ENCODE data around the gene NHS.
A peak's percentile ranks its signal among the peaks of the same experiment; 100 is the strongest.
"Not testable (repeated sequence)": the region's sequence is repeated elsewhere in the genome, so short reads cannot be mapped to it uniquely, and the experiment has no call there.

The NHS gene

GRCh38 chrX:17405225-17405969, 30.4 kb downstream of the NHS start:
- no peak for DNase-seq (ENCODE audit: low read depth)

- no peak for DNase-seq (ENCODE audit: low read depth)
Measured at GRCh38 chrX:17409566-17410290, 34.7 kb downstream of the NHS start.

DNA sequence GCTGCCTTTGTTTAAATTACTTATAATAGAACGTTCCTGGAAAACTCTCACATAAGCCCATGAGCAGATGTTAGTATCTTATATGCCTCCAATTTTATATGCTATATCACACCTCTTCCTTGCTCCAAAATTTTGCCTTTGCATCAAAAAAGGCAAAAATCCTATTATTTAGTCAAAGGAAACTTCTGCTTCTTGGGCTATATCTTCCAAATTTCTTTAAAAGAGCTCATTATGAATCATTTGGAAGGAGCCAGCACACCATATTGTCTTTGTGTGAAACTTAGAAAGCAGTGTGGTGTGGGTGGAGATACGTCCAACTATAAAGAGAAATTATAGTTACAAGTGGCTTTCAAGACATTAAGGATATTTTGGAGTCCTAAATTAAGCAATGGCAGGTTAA, 35.7 kb downstream of the NHS start:
- no peak for DNase-seq (ENCODE audit: low read depth)

DNA sequence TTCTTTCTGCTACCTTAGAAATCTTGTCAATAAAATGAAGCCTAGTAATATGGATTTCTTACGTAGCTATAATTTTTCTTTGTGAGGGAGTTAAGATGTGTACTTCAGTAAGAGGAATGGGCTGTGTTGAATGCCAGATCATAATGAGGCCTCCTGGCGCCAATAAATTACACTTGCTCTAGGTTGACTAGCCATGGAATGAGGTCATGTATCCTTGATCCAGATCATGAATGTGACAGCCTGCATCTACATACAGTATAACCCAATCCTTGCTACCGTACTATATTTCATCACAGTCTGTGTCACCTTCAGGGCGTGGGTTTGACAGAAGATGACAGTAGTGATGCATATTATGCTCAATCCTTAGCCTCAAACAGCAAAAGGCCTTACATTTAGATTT, 36.2 kb downstream of the NHS start:
- no peak for DNase-seq (ENCODE audit: low read depth)

- peak; percentile 34 for DNase-seq (ENCODE audit: low read depth)
Measured at GRCh38 chrX:17412692-17413091, 37.7 kb downstream of the NHS start.

- peak; percentile 60 for DNase-seq (ENCODE audit: low read depth)
Measured at GRCh38 chrX:17413228-17413627, 38.2 kb downstream of the NHS start.

- DNase-seq (ENCODE audit: low read depth): no peak
Measured at GRCh38 chrX:17414027-17414658, 39.1 kb downstream of the NHS start.

DNA sequence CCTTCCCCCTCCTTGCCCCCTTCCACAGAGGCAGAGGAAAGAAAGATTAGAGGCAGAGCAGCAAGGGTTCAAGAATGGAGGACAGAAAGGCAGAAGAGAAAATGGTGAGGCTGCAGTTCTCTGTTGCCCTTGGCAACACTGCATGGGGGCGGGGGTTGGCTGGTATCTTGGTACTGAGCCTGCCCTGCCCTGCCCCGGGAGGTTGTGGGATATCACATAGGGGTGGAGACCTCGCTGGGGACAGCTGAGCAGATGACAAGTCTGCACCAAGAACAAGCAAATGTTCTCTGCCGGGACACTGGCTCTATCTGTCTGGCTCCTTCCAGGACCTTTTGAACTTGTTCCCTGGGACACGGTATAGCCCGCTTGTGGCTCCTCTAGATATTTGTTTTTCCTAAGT, 39.8 kb downstream of the NHS start:
- DNase-seq (ENCODE audit: low read depth): no peak

GRCh38 chrX:17415242-17415810, 40.3 kb downstream of the NHS start:
- no peak for DNase-seq (ENCODE audit: low read depth)

DNA sequence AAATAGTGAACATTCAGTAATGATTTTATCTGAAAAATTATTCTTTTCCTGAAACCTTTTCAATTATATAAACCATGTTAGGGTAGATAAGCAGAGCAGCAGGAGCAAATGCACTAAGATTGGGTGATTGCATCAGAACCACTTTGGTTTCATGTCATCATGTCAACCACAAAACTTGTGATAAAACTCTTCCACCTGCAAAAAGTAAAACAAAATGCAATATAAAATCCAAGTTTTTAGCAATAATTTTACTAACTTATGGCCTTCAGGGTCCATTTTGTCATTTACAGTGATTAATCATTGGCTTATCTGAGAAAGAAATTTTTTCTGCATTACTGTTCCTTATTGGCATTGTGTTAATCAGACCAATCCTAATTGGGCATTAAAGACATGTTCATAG, 42.4 kb downstream of the NHS start:
- no peak for DNase-seq (ENCODE audit: low read depth)

GRCh38 chrX:17425136-17425535, 50.1 kb downstream of the NHS start:
- DNase-seq (ENCODE audit: low read depth): no peak

GRCh38 chrX:17425551-17425950, 50.6 kb downstream of the NHS start:
- no peak for DNase-seq (ENCODE audit: low read depth)

DNA sequence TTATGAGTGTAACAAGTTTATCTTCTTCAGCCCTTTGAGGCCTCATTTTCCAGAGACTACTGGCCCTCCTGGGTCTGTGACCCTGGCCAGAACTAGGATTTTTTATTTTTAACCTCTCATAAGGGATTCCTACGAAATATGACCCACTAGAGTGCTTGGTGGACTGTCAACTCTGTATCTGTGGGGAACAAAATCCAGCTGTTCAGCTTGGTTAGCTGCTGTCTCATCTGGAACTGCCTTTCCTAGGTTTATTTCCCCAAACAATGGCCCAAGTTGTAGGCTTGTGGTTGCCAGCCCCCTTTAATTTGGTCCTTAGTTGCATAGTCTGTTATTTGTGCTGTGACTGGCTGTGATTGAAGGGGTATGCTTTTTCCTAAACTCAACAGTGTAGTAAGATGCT, 56.2 kb downstream of the NHS start:
- DNase-seq (ENCODE audit: low read depth): no peak

DNA sequence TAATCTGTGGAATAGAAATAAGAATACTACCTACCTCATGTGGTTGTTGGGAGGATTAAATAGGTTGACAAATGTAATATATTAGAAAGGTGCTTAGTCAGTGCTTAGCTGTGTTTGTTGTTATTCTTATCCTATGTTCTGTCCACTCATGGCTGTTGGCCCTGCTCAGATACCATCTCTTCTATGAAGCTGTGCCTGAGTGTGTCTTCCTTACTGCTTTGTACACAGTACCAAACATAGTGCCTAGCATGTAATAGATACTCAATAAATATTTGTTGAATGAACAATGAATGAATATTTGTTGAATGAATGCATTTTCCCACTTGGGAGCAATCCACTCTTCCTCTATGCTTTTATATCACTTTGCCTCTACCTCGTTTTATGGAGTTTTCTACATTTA, 57.2 kb downstream of the NHS start:
- DNase-seq (ENCODE audit: low read depth): no peak

- DNase-seq (ENCODE audit: low read depth): no peak
Measured at GRCh38 chrX:17433965-17434364, 59.0 kb downstream of the NHS start.

- DNase-seq (ENCODE audit: low read depth): no peak
Measured at GRCh38 chrX:17435476-17435875, 60.5 kb downstream of the NHS start.

DNA sequence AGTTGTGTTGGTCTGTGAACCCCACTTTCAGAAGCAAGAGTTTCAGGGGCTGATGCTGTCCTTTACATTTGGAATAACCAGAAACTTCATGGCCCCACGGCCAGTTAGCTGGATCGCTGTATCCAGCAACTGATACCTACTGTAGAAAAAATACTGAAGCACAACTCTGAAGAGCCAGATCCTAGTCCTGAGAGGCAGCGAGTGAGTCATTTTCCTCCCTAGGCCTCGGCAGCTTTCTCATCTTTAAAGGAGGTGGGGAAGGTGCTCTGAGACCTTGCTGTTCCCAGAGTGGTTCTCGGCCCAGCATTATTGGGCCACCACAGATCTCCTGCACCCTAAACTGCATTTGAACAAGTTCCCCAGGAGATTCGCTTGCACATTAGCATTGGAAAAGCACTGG, 63.2 kb downstream of the NHS start:
- no peak for DNase-seq (ENCODE audit: low read depth)

GRCh38 chrX:17440258-17440657, 65.3 kb downstream of the NHS start:
- DNase-seq (ENCODE audit: low read depth): no peak

DNA sequence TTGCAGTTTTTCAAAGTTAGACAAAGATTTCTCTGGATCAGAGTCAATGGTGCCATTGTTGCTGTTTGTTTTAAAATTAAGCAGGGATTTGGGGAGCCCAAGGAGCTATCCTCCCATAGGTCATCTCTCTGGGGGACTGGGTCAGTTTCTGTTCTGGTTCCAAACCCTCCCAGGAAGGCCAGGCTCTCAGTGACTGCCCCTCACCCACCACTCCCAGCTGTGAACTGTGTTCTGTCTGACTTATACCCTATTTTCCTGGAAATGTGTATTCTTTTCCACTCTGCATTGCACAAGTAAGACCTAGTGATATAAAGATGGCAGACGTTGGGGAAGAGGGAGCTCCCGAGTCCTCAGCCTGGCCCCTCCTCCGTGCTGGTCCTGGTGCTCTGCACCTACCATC, 65.8 kb downstream of the NHS start:
- DNase-seq (ENCODE audit: low read depth): no peak

- no peak for DNase-seq (ENCODE audit: low read depth)
Measured at GRCh38 chrX:17441965-17442364, 67.0 kb downstream of the NHS start.

- DNase-seq (ENCODE audit: low read depth): no peak
Measured at GRCh38 chrX:17442898-17443297, 67.9 kb downstream of the NHS start.

DNA sequence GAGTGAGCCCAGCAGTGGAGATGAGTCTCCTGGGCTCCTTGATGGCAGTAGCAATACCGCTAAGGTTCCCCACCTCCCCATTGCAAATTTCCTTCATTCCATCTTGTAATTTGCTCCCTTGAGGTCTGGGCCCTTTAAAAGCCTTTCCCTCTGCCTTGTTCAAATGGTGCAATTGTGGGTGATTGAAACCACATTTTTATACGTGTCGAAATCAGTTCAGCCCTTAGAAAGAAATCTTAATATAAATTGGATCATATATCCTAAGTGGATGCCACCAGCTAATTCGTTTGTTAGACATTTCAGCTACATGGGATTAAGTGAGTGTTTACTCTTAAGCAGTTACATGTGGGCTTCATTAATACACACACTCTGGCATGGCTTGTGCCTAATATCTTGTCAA, 68.6 kb downstream of the NHS start:
- no peak for DNase-seq (ENCODE audit: low read depth)

DNA sequence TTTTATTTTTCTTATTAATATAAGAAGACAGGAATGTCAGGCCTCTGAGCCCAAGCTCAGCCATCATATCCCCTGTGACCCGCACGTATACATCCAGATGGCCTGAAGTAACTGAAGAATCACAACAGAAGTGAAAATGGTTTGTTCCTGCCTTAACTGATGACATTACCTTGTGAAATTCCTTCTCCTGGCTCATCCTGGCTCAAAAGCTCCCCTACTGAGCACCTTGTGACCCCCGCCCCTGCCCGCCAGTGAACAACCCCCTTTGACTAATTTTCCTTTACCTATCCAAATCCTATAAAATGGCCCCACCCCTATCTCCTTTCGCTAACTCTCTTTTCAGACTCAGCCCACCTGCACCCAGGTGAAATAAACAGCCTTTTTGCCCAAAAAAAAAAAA, 71.3 kb downstream of the NHS start:
- not testable (repeated sequence) for DNase-seq (ENCODE audit: low read depth)
